Mucosa of descending colon (tissue), 3 donors: ENCODE results near the gene AGAP3. TPM values are rescaled to one million over a fixed set of nuclear protein-coding genes. Genes with fewer than 3 reads are reported as not detected.

Experiments
- ATAC-seq: fragments of 200-7000 bp; cut with Tn5 transposase; one replicate; pipeline ENCODE4 v1.9.1; 2020; ENCODE audit warnings: mild to moderate bottlenecking, moderate library complexity
- DNase-seq, 3 donors: peaks; one replicate each; pipeline ENCODE4 v3.0.0-alpha.2; 2020
- H3K36me3 ChIP-seq: fragments of 200-600 bp; one replicate; pipeline ENCODE4 v1.8.0; 2021; ENCODE audit warnings: low read depth, mild to moderate bottlenecking
- H3K4me1 ChIP-seq: fragments of 200-600 bp; one replicate; pipeline ENCODE4 v1.8.0; 2021; ENCODE audit warnings: low read depth, mild to moderate bottlenecking
- H3K4me3 ChIP-seq: fragments of 200-600 bp; one replicate; pipeline ENCODE4 v1.8.0; 2021; ENCODE audit warnings: mild to moderate bottlenecking
- H3K9me3 ChIP-seq: fragments of 200-600 bp; one replicate; pipeline ENCODE4 v1.8.0; 2021; ENCODE audit warnings: mild to moderate bottlenecking
- intact Hi-C, 2 donors: fragments of 100-400 bp; cut with DNase I in 1 of 2; cut with micrococcal nuclease in 1 of 2; formaldehyde crosslinking; loops; one replicate each; pipeline versions ENCODE4 v1.11.0 to v1.11.1; 2022; cut with DNase I, micrococcal nuclease
- total RNA-seq, 3 donors: library from RNA; stranded (reverse); fragmentation: NEBNext Ultra II Directional in 2 of 3; extraction: Animal tissue kit (Norgen Biotek cat#: 25700) in 2 of 3; gene quantifications; one replicate each; pipeline versions ENCODE4 v1.2.1 to v1.2.4, GENCODE V29; 2021 to 2023
- TF ChIP-seq, protein P1 (sequence below): fragments of 200-600 bp; IDR thresholded peaks from one replicate; pipeline ENCODE4 v1.8.0; 2022; ENCODE audit warnings: antibody characterized with exemption, mild to moderate bottlenecking
- donor health status: DM: no; HTN: no; CAD: no; lungs with moderate emphysema.
- donor health status: DM: no; HTN: no; CAD: no.
- donor health status: DM: no; HTN: yes; CAD: no.

AGAP3 gene
- total RNA-seq, 3 donors from 2014 or later = 39.7 to 116 (median 50.6) TPM

DNA sequence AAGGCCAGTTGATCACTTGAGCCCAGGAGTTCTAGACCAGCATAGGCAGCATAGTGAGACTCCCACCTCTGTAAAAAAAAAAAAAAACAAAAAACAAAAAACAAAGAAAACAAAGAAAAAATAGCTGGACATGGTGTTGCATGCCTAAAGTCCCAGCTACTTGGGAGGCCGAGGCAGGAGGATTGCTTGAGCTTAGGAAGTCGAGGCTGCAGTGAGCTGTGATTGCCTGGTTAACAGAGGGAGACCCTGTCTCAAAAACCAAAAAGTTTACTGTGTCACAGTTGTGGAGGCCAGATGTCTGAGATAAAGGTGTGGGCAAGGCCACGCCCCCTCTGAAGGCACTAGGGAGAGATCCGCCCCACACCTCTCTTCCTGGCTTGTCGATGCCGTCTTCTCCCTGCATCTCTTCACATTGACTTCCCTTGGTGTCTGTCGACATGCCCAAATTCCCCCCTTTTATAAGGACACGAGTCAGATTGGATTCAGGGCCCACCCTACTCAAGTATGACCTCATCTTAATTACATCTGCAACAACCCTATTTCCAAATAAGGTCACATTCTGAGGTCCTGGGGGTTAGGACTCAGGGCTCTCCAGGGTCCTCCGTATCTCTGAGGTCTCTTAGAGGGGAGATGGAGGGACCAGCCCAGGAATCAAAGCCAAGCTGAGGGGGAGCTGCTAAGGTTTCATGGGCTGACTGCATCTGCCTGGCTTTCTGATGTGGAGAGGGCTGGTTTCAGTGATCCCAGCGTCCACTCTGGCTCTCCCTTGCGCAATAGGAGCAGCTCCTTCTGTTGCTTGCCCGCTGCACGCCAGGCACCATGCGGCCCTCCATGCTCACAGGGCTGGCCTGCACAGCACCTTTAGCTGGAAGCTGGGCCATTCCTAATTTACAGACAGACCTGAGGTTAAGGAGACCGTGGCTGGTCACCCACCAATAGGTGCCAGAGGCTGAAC lies 23.1 kb downstream of the AGAP3 start:
- peak; percentile 17 for ATAC-seq
- H3K9me3 ChIP-seq = no peaks in the 10 kb centered on the region
- peak in 2 of 3 donors; percentile 31 to 53 for DNase-seq
- H3K4me3 ChIP-seq = no peak overlapping the region
- H3K36me3 ChIP-seq = no peaks in the 10 kb centered on the region
- H3K4me1 ChIP-seq = peaks cover 9% of the 10 kb centered on the region
- intact Hi-C loops = no loop called here
- TF ChIP-seq, protein P1, sequence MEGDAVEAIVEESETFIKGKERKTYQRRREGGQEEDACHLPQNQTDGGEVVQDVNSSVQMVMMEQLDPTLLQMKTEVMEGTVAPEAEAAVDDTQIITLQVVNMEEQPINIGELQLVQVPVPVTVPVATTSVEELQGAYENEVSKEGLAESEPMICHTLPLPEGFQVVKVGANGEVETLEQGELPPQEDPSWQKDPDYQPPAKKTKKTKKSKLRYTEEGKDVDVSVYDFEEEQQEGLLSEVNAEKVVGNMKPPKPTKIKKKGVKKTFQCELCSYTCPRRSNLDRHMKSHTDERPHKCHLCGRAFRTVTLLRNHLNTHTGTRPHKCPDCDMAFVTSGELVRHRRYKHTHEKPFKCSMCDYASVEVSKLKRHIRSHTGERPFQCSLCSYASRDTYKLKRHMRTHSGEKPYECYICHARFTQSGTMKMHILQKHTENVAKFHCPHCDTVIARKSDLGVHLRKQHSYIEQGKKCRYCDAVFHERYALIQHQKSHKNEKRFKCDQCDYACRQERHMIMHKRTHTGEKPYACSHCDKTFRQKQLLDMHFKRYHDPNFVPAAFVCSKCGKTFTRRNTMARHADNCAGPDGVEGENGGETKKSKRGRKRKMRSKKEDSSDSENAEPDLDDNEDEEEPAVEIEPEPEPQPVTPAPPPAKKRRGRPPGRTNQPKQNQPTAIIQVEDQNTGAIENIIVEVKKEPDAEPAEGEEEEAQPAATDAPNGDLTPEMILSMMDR = no peak

DNA sequence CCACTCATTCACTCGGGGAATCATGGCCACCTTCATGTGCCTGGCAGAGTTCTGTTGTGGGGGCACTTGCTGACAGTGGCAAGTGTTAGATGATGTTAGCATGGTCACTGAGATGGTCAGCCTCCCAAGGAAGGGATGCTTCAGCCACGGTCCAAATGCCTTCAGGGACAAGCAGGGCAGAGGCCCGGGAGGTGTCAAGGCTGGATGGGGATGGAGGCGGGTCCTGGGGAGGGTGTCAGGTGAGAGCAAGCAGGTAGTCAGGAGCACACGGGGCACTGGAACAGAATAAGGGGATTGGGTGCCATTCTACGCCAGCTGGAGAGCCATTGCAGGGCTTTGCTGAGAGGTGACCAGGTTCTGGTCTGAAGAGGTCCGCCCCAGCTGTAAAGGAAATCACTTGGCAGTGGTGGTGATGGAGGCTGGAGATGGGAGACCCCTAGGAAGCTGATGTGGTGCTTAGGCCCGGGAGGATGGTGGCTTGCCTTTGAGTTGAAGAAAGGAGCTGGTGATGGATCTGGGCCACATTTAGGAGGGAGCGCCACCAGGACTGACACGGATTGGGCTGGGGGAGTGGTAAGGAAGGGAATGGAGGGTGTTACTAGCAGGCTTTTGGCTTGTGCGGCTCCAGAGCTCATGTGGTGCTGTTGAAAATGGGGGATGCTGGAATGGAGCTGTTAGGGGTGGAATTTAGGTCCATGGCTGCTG lies 24.1 kb downstream of the AGAP3 start:
- H3K36me3 ChIP-seq = no peaks in the 10 kb centered on the region
- DNase-seq = no peak
- intact Hi-C loops = no loop called here
- TF ChIP-seq, protein P1 = no peak
- no peak overlapping the region for H3K4me3 ChIP-seq
- H3K4me1 ChIP-seq = peaks cover 9% of the 10 kb centered on the region
- no peak for ATAC-seq
- no peaks in the 10 kb centered on the region for H3K9me3 ChIP-seq

- Histone ChIP-seq H3K9me3 (no peaks in the 10 kb centered on the region), H3K4me3 (no peak overlapping the region), H3K4me1 (peaks cover 14% of the 10 kb centered on the region), H3K36me3 (no peaks in the 10 kb centered on the region)
- TF ChIP-seq, protein P1 = peak; percentile 72
- DNase-seq (peak; percentile 75 to 89 (median 84)), ATAC-seq (peak; percentile 77)
- intact Hi-C loops = no loop called here
Observed at GRCh38 chr7:151110941-151111645, 24.8 kb downstream of the AGAP3 start.

- Histone ChIP-seq H3K9me3 (no peaks in the 10 kb centered on the region), H3K4me3 (no peak overlapping the region), H3K4me1 (peaks cover 14% of the 10 kb centered on the region), H3K36me3 (peaks cover 6% of the 10 kb centered on the region)
- intact Hi-C loops = no loop called here
- TF ChIP-seq, protein P1 = no peak
- ATAC-seq (no peak), DNase-seq (peak in 1 of 3 donors; percentile 19)
Observed at GRCh38 chr7:151113344-151114150, 27.3 kb downstream of the AGAP3 start.
